Stomach smooth muscle (tissue), 2 donors: ENCODE results near the gene VRK1.

Source experiments
- H3K27ac ChIP-seq: one replicate; pipeline ENCODE4 v1.7.0; 2013; ENCODE audit warnings: mild to moderate bottlenecking, low read length, inconsistent platforms
- H3K27me3 ChIP-seq, 2 donors: one replicate each; pipeline ENCODE4 v1.7.0; 2013; ENCODE audit warnings: low read length in 2 of 2; ENCODE audit not compliant: insufficient read depth in 2 of 2, control insufficient read depth in 1 of 2
- H3K36me3 ChIP-seq, 2 donors: one replicate each; pipeline ENCODE4 v1.7.0; 2013; ENCODE audit warnings: low read length in 2 of 2; ENCODE audit not compliant: control insufficient read depth in 2 of 2, insufficient read depth in 2 of 2
- H3K4me1 ChIP-seq: one replicate; pipeline ENCODE4 v1.7.0; 2013; ENCODE audit warnings: low read length; ENCODE audit not compliant: control insufficient read depth, insufficient read depth
- H3K4me3 ChIP-seq, 2 donors: one replicate each; pipeline ENCODE4 v1.7.0; 2013; ENCODE audit warnings: low read length in 2 of 2
- H3K9ac ChIP-seq, 2 donors: one replicate each; pipeline ENCODE4 v1.7.0; 2013; ENCODE audit warnings: low read length in 2 of 2, mild to moderate bottlenecking in 1 of 2
- H3K9me3 ChIP-seq, 2 donors: one replicate each; pipeline ENCODE4 v1.7.0; 2013; ENCODE audit warnings: low read length in 2 of 2; ENCODE audit not compliant: control insufficient read depth in 2 of 2
- donor health status: healthy.
- donor health status: Pancreatic carcinoma.

The VRK1 gene

GRCh38 chr14:96902004-96902403 is 104.8 kb downstream of the VRK1 start:
- H3K9ac ChIP-seq: no peak overlapping the region

GRCh38 chr14:96903444-96904023 is 106.4 kb downstream of the VRK1 start:
- Histone ChIP-seq H3K9me3 (peaks cover 2 to 6% of the 10 kb centered on the region in 2 donors), H3K27ac (no peak overlapping the region), H3K4me1 (no peaks in the 10 kb centered on the region), H3K27me3 (no peaks in the 10 kb centered on the region), H3K36me3 (no peaks in the 10 kb centered on the region), H3K4me3 (no peak overlapping the region), H3K9ac (no peak overlapping the region)

More at GRCh38 chr14:96902004-96902403, 104.8 kb downstream of the VRK1 start:
- Histone ChIP-seq H3K27ac (no peak overlapping the region), H3K27me3 (no peaks in the 10 kb centered on the region), H3K4me3 (no peak overlapping the region), H3K9me3 (no peaks in the 10 kb centered on the region), H3K4me1 (no peaks in the 10 kb centered on the region), H3K36me3 (no peaks in the 10 kb centered on the region)

GRCh38 chr14:96904201-96904600 is 107.0 kb downstream of the VRK1 start:
- no peak overlapping the region for H3K9ac ChIP-seq
- H3K4me1 ChIP-seq: no peaks in the 10 kb centered on the region
- H3K27ac ChIP-seq: no peak overlapping the region
- H3K27me3 ChIP-seq: no peaks in the 10 kb centered on the region
- H3K4me3 ChIP-seq: no peak overlapping the region
- peaks cover 5 to 7% of the 10 kb centered on the region in 2 donors for H3K9me3 ChIP-seq
- no peaks in the 10 kb centered on the region for H3K36me3 ChIP-seq

GRCh38 chr14:96905065-96905464 is 107.9 kb downstream of the VRK1 start:
- no peak overlapping the region for H3K27ac ChIP-seq
- no peak overlapping the region for H3K9ac ChIP-seq
- H3K4me1 ChIP-seq: no peaks in the 10 kb centered on the region
- peaks cover 10 to 13% of the 10 kb centered on the region in 2 donors for H3K9me3 ChIP-seq
- no peak overlapping the region for H3K4me3 ChIP-seq
- no peaks in the 10 kb centered on the region for H3K27me3 ChIP-seq
- no peaks in the 10 kb centered on the region for H3K36me3 ChIP-seq

- no peaks in the 10 kb centered on the region for H3K27me3 ChIP-seq
- peaks cover 10 to 19% of the 10 kb centered on the region in 2 donors for H3K9me3 ChIP-seq
- no peaks in the 10 kb centered on the region for H3K36me3 ChIP-seq
- no peaks in the 10 kb centered on the region for H3K4me1 ChIP-seq
- no peak overlapping the region for H3K9ac ChIP-seq
- no peak overlapping the region for H3K27ac ChIP-seq
- no peak overlapping the region for H3K4me3 ChIP-seq
Measured at GRCh38 chr14:96905825-96906224, 108.6 kb downstream of the VRK1 start.

GRCh38 chr14:96906434-96906833 is 109.3 kb downstream of the VRK1 start:
- H3K4me1 ChIP-seq: no peaks in the 10 kb centered on the region
- H3K4me3 ChIP-seq: no peak overlapping the region
- no peaks in the 10 kb centered on the region for H3K36me3 ChIP-seq
- H3K9me3 ChIP-seq: peaks cover 10 to 19% of the 10 kb centered on the region in 2 donors
- no peak overlapping the region for H3K9ac ChIP-seq
- H3K27ac ChIP-seq: no peak overlapping the region
- no peaks in the 10 kb centered on the region for H3K27me3 ChIP-seq

- no peaks in the 10 kb centered on the region for H3K27me3 ChIP-seq
- H3K9ac ChIP-seq: no peak overlapping the region
- no peak overlapping the region for H3K4me3 ChIP-seq
- H3K36me3 ChIP-seq: no peaks in the 10 kb centered on the region
- H3K4me1 ChIP-seq: no peaks in the 10 kb centered on the region
- no peak overlapping the region for H3K27ac ChIP-seq
- peaks cover 10 to 24% of the 10 kb centered on the region in 2 donors for H3K9me3 ChIP-seq
Measured at GRCh38 chr14:96909841-96910364, 112.7 kb downstream of the VRK1 start.

GRCh38 chr14:96911499-96912149 is 114.4 kb downstream of the VRK1 start:
- Histone ChIP-seq H3K27me3 (no peaks in the 10 kb centered on the region), H3K9ac (no peak overlapping the region), H3K27ac (no peak overlapping the region), H3K4me3 (no peak overlapping the region), H3K36me3 (no peaks in the 10 kb centered on the region), H3K4me1 (no peaks in the 10 kb centered on the region), H3K9me3 (peaks cover 10 to 24% of the 10 kb centered on the region in 2 donors)

- Histone ChIP-seq H3K9ac (no peak overlapping the region), H3K4me1 (no peaks in the 10 kb centered on the region)
Measured at GRCh38 chr14:96914571-96915128, 117.5 kb downstream of the VRK1 start.

GRCh38 chr14:96915478-96915877 is 118.3 kb downstream of the VRK1 start:
- no peak overlapping the region for H3K9ac ChIP-seq
- no peaks in the 10 kb centered on the region for H3K27me3 ChIP-seq
- no peak overlapping the region for H3K27ac ChIP-seq
- no peaks in the 10 kb centered on the region for H3K36me3 ChIP-seq
- H3K9me3 ChIP-seq: peaks cover 0 to 11% of the 10 kb centered on the region in 2 donors
- no peak overlapping the region for H3K4me3 ChIP-seq
- no peaks in the 10 kb centered on the region for H3K4me1 ChIP-seq

More at GRCh38 chr14:96914571-96915128, 117.5 kb downstream of the VRK1 start:
- no peak overlapping the region for H3K4me3 ChIP-seq
- no peaks in the 10 kb centered on the region for H3K27me3 ChIP-seq
- H3K9me3 ChIP-seq: peaks cover 2 to 16% of the 10 kb centered on the region in 2 donors
- H3K27ac ChIP-seq: no peak overlapping the region
- no peaks in the 10 kb centered on the region for H3K36me3 ChIP-seq

GRCh38 chr14:96916751-96917150 is 119.6 kb downstream of the VRK1 start:
- no peaks in the 10 kb centered on the region for H3K27me3 ChIP-seq
- no peak overlapping the region for H3K4me3 ChIP-seq
- H3K9me3 ChIP-seq: peaks cover 0 to 10% of the 10 kb centered on the region in 2 donors
- no peaks in the 10 kb centered on the region for H3K36me3 ChIP-seq
- H3K4me1 ChIP-seq: no peaks in the 10 kb centered on the region
- no peak overlapping the region for H3K9ac ChIP-seq
- no peak overlapping the region for H3K27ac ChIP-seq
